NCI-H446 (cell line): ENCODE data around the gene SPAM1.
"Not testable (repeated sequence)": the region's sequence is repeated elsewhere in the genome, so short reads cannot be mapped to it uniquely, and the experiment has no call there.

ENCODE experiments used
- DNase-seq, 2 experiments: peaks; one replicate each; lab custom pipeline; 2025; lab: John Stamatoyannopoulos, UW

The SPAM1 gene

GRCh38 chr7:123958186-123958703 is 33.2 kb downstream of the SPAM1 start:
- DNase-seq, result no peak

GRCh38 chr7:123961771-123962170 is 36.7 kb downstream of the SPAM1 start:
- no peak for DNase-seq

GRCh38 chr7:123966936-123967335 is 41.9 kb downstream of the SPAM1 start:
- DNase-seq, result no peak

- DNase-seq, result no peak
Observed at GRCh38 chr7:123972045-123972444, 47.0 kb downstream of the SPAM1 start.

- DNase-seq, result no peak
Observed at GRCh38 chr7:123972831-123973230, 47.8 kb downstream of the SPAM1 start.

GRCh38 chr7:123974326-123974908 is 49.4 kb downstream of the SPAM1 start:
- no peak for DNase-seq

GRCh38 chr7:123975084-123975483 is 50.0 kb downstream of the SPAM1 start:
- DNase-seq, result no peak

GRCh38 chr7:123977081-123977480 is 52.0 kb downstream of the SPAM1 start:
- DNase-seq, result no peak

- peak in 1 of 2 experiments; percentile 4 for DNase-seq
Observed at GRCh38 chr7:123979876-123980275, 54.8 kb downstream of the SPAM1 start.

- DNase-seq, result no peak
Observed at GRCh38 chr7:123987445-123987844, 62.4 kb downstream of the SPAM1 start.

GRCh38 chr7:123992913-123993518 is 68.0 kb downstream of the SPAM1 start:
- DNase-seq, result no peak

- no peak for DNase-seq
Observed at GRCh38 chr7:123993996-123994395, 69.0 kb downstream of the SPAM1 start.

- DNase-seq, result no peak
Observed at GRCh38 chr7:123994449-123994848, 69.4 kb downstream of the SPAM1 start.

- DNase-seq, result no peak
Observed at GRCh38 chr7:123995617-123996326, 70.7 kb downstream of the SPAM1 start.

GRCh38 chr7:123996327-123996625 is 71.2 kb downstream of the SPAM1 start:
- no peak for DNase-seq

GRCh38 chr7:123998921-123999320 is 73.9 kb downstream of the SPAM1 start:
- DNase-seq, result no peak

- no peak for DNase-seq
Observed at GRCh38 chr7:123999703-124000102, 74.7 kb downstream of the SPAM1 start.

- DNase-seq, result not testable (repeated sequence)
Observed at GRCh38 chr7:124008296-124008695, 83.3 kb downstream of the SPAM1 start.

- no peak for DNase-seq
Observed at GRCh38 chr7:124009321-124009720, 84.3 kb downstream of the SPAM1 start.
